HEK293 (cell line): ENCODE results near the gene UBTD1.

ENCODE experiments used
- CTCF ChIA-PET: fragments of 350-600 bp; formaldehyde crosslinking; extraction: SDS; loops from one replicate; lab custom pipeline; 2021; ENCODE audit warnings: antibody characterized with exemption; lab: Yijun Ruan, JAX
- POLR2A ChIA-PET: fragments of 300-600 bp; formaldehyde crosslinking; extraction: SDS; loops from one replicate; lab custom pipeline; 2020; ENCODE audit warnings: antibody characterized with exemption, inconsistent platforms; lab: Yijun Ruan, JAX
- H3K27ac ChIP-seq: fragments of 200-500 bp; sonication (Bioruptor generic); 2 replicates; pipeline ENCODE4 v1.5.1; 2014; ENCODE audit warnings: low read depth, low read length, control low read depth, inconsistent platforms; ENCODE audit errors: extremely low read depth
- H3K36me3 ChIP-seq, 2 experiments: fragments of 200-500 bp in 1 of 2; sonication (Bioruptor generic) in 1 of 2; 1 replicate in 1 of 2; 2 replicates in 1 of 2; pipeline ENCODE4 v1.5.1; 2014 to 2017; ENCODE audit warnings: inconsistent platforms in 2 of 2, low read length in 2 of 2; ENCODE audit not compliant: control insufficient read depth in 2 of 2, insufficient read depth in 1 of 2
- H3K4me1 ChIP-seq: fragments of 200-500 bp; sonication (Bioruptor generic); 2 replicates; pipeline ENCODE4 v1.5.1; 2014; ENCODE audit warnings: mild to moderate bottlenecking, low read length, inconsistent platforms; ENCODE audit not compliant: control insufficient read depth, insufficient read depth
- H3K4me3 ChIP-seq: 2 replicates; pipeline ENCODE4 v1.5.1; 2011; ENCODE audit warnings: low read depth, mild to moderate bottlenecking, control low read depth, low read length, moderate library complexity
- H3K9me3 ChIP-seq: fragments of 200-500 bp; sonication (Bioruptor generic); 2 replicates; pipeline ENCODE4 v1.5.1; 2014; ENCODE audit warnings: low read depth, low read length, inconsistent platforms; ENCODE audit not compliant: control insufficient read depth, insufficient read depth
- OSR2 ChIP-seq: fragments of 450-650 bp; formaldehyde crosslinking; IDR thresholded peaks from 2 replicates; pipeline ENCODE4 v1.5.1; 2016; ENCODE audit warnings: missing biosample characterization, missing genetic modification characterization
- SCRT1 ChIP-seq: fragments of 450-650 bp; formaldehyde crosslinking; IDR thresholded peaks from 2 replicates; pipeline ENCODE4 v1.5.1; 2016; ENCODE audit warnings: missing biosample characterization, missing genetic modification characterization, borderline replicate concordance
- SCRT2 ChIP-seq: fragments of 450-650 bp; formaldehyde crosslinking; IDR thresholded peaks from 2 replicates; pipeline ENCODE4 v1.5.1; 2016; ENCODE audit warnings: missing biosample characterization, missing genetic modification characterization
- ZBTB17 ChIP-seq: fragments of 450-650 bp; formaldehyde crosslinking; IDR thresholded peaks from 2 replicates; pipeline ENCODE4 v1.5.1; 2016; ENCODE audit warnings: missing biosample characterization, missing genetic modification characterization
- ZFHX2 ChIP-seq: fragments of 450-650 bp; formaldehyde crosslinking; conservative IDR thresholded peaks from 2 replicates; pipeline ENCODE4 v1.5.1; 2016; ENCODE audit warnings: missing biosample characterization, missing genetic modification characterization
- ZNF121 ChIP-seq: fragments of 450-650 bp; formaldehyde crosslinking; IDR thresholded peaks from 2 replicates; pipeline ENCODE4 v1.5.1; 2016; ENCODE audit warnings: missing biosample characterization, missing genetic modification characterization
- ZNF133 ChIP-seq: fragments of 450-650 bp; formaldehyde crosslinking; IDR thresholded peaks from 2 replicates; pipeline ENCODE4 v1.5.1; 2016; ENCODE audit warnings: missing biosample characterization, missing genetic modification characterization
- ZNF16 ChIP-seq: fragments of 450-650 bp; formaldehyde crosslinking; IDR thresholded peaks from 2 replicates; pipeline ENCODE4 v1.5.1; 2016; ENCODE audit warnings: low read depth, missing biosample characterization, missing genetic modification characterization
- ZNF175 ChIP-seq: fragments of 450-650 bp; formaldehyde crosslinking; IDR thresholded peaks from 2 replicates; pipeline ENCODE4 v1.5.1; 2016; ENCODE audit warnings: missing biosample characterization, missing genetic modification characterization
- ZNF488 ChIP-seq: fragments of 450-650 bp; formaldehyde crosslinking; IDR thresholded peaks from 2 replicates; pipeline ENCODE4 v1.5.1; 2016; ENCODE audit warnings: missing biosample characterization, missing genetic modification characterization
- ZNF518A ChIP-seq: fragments of 450-650 bp; formaldehyde crosslinking; conservative IDR thresholded peaks from 2 replicates; pipeline ENCODE4 v1.5.1; 2016; ENCODE audit warnings: low read depth, missing biosample characterization, missing genetic modification characterization
- ZNF670 ChIP-seq: fragments of 450-650 bp; formaldehyde crosslinking; IDR thresholded peaks from 2 replicates; pipeline ENCODE4 v1.5.1; 2016; ENCODE audit warnings: missing biosample characterization, missing genetic modification characterization, low read depth
- ZNF768 ChIP-seq: fragments of 450-650 bp; formaldehyde crosslinking; IDR thresholded peaks from 2 replicates; pipeline ENCODE4 v1.5.1; 2018; ENCODE audit warnings: missing biosample characterization, mild to moderate bottlenecking, missing genetic modification characterization
- ZNF785 ChIP-seq: fragments of 450-650 bp; formaldehyde crosslinking; IDR thresholded peaks from 2 replicates; pipeline ENCODE4 v1.5.1; 2016; ENCODE audit warnings: missing biosample characterization, missing genetic modification characterization
- ZSCAN30 ChIP-seq: fragments of 450-650 bp; IDR thresholded peaks from 2 replicates; pipeline ENCODE4 v1.5.1; 2018; ENCODE audit warnings: missing biosample characterization, mild to moderate bottlenecking, missing genetic modification characterization, moderate library complexity

Gene UBTD1

GRCh38 chr10:97451605-97452004 is 47.1 kb upstream of the UBTD1 start (continued):
- no peak for TF ChIP-seq ZNF518A (tag by site-specific recombination)
- no peak for TF ChIP-seq ZNF768 (tag by site-specific recombination)
- no peak for TF ChIP-seq OSR2 (tag by site-specific recombination)
- no peak for TF ChIP-seq ZNF785 (tag by site-specific recombination)
- TF ChIP-seq ZFHX2 (tag by site-specific recombination): no peak
- no peak for TF ChIP-seq ZNF16
- no peak for TF ChIP-seq ZNF175 (tag by site-specific recombination)
- TF ChIP-seq ZNF670 (tag by site-specific recombination): no peak

GRCh38 chr10:97452352-97452751 is 46.4 kb upstream of the UBTD1 start:
- Histone ChIP-seq H3K27ac (no peak overlapping the region), H3K4me3 (no peak overlapping the region)
- TF ChIP-seq SCRT2 (tag by site-specific recombination): peak; percentile 94
- peak; percentile 78 for TF ChIP-seq SCRT1 (tag by site-specific recombination)
- no peak for TF ChIP-seq ZBTB17 (tag by site-specific recombination)
- TF ChIP-seq ZNF133 (tag by site-specific recombination): no peak
- TF ChIP-seq, all 188 proteins: peak for 2
- Histone ChIP-seq H3K36me3 (peaks cover 11 to 72% of the 10 kb centered on the region in 2 experiments; a peak in 2 of 3 replicates), H3K4me1 (peaks cover 9% of the 10 kb centered on the region), H3K9me3 (no peaks in the 10 kb centered on the region)
- POLR2A ChIA-PET: no interaction called here
- CTCF ChIA-PET: interaction anchor here (0.6 to 3.1 kb wide), 4 partner anchors 13 to 101 kb away, joined by 3 to 14 read pairs (median 4); no protein-coding TSS in a partner anchor

GRCh38 chr10:97454330-97455036 is 44.2 kb upstream of the UBTD1 start:
- ChIA-PET CTCF (interaction anchor here (0.6 to 3.1 kb wide), 3 partner anchors 10 to 99 kb away, joined by 3 to 14 read pairs (median 3); no protein-coding TSS in a partner anchor), POLR2A (interaction anchor here (0.7 to 1.4 kb wide), 3 partner anchors 10 to 99 kb away, joined by 3 to 5 read pairs (median 3); no protein-coding TSS in a partner anchor)
- TF ChIP-seq ZNF488 (tag by site-specific recombination) (no peak), ZSCAN30 (0 out of 2 replicates have a peak, but pooled peaks have one; percentile 19), ZBTB17 (tag by site-specific recombination) (0 out of 2 replicates have a peak, but pooled peaks have one; percentile 17), ZNF121 (tag by site-specific recombination) (no peak)
- no peak overlapping the region for H3K4me3 ChIP-seq
- no peaks in the 10 kb centered on the region for H3K9me3 ChIP-seq
- peaks cover 6% of the 10 kb centered on the region for H3K4me1 ChIP-seq
- no peak overlapping the region for H3K27ac ChIP-seq
- H3K36me3 ChIP-seq: peaks cover 28 to 94% of the 10 kb centered on the region in 2 experiments
